SH-SY5Y (cell line): ENCODE results near the gene CAMK2G.

Source experiments
- GATA2 ChIP-seq: IDR thresholded peaks from 2 replicates; pipeline ENCODE4 v1.6.1; 2011; ENCODE audit warnings: mild to moderate bottlenecking, low read depth, low read length
- GATA3 ChIP-seq: IDR thresholded peaks from 2 replicates; pipeline ENCODE4 v1.6.1; 2011; ENCODE audit warnings: low read depth, mild to moderate bottlenecking, low read length, moderate library complexity

CAMK2G gene

GRCh38 chr10:73874267-73875138 is at the start of gene CAMK2G:
CAMK2G (minus strand) TSS chr10:73874555; CDS start chr10:73874461, 94 bp downstream.
- TF ChIP-seq GATA3, result no peak
- TF ChIP-seq GATA2, result no peak

GRCh38 chr10:73922864-73923133 is 48.4 kb upstream of the CAMK2G start:
- no peak for TF ChIP-seq GATA3
- no peak for TF ChIP-seq GATA2

GRCh38 chr10:73922007-73922863 is 47.9 kb upstream of the CAMK2G start:
- TF ChIP-seq GATA2 (no peak), GATA3 (no peak)

GRCh38 chr10:73920089-73920488 is 45.7 kb upstream of the CAMK2G start:
- TF ChIP-seq GATA2 (no peak), GATA3 (no peak)

- TF ChIP-seq GATA2 (no peak), GATA3 (no peak)
Observed at GRCh38 chr10:73917566-73918305, 43.4 kb upstream of the CAMK2G start.

- TF ChIP-seq GATA3 (no peak), GATA2 (no peak)
Observed at GRCh38 chr10:73916761-73917470, 42.6 kb upstream of the CAMK2G start.

- TF ChIP-seq GATA3 (no peak), GATA2 (no peak)
Observed at GRCh38 chr10:73915206-73915851, 41.0 kb upstream of the CAMK2G start.

GRCh38 chr10:73914036-73914435 is 39.7 kb upstream of the CAMK2G start:
- TF ChIP-seq GATA3 (no peak), GATA2 (no peak)

GRCh38 chr10:73911553-73912004 is 37.2 kb upstream of the CAMK2G start:
- TF ChIP-seq GATA3 (no peak), GATA2 (no peak)

- TF ChIP-seq GATA2 (no peak), GATA3 (no peak)
Observed at GRCh38 chr10:73910764-73911552, 36.6 kb upstream of the CAMK2G start, which contains the start of gene PLAU. PLAU (plus strand) TSS chr10:73911132; CDS start chr10:73911556, 424 bp downstream.

- TF ChIP-seq GATA2 (no peak), GATA3 (no peak)
Observed at GRCh38 chr10:73910401-73910763, 36.0 kb upstream of the CAMK2G start.

GRCh38 chr10:73909540-73910115 is 35.3 kb upstream of the CAMK2G start:
- TF ChIP-seq GATA2 (no peak), GATA3 (no peak)
